GM19025 (cell line): Measurements from ENCODE around the gene MCAT.
A peak's percentile ranks its signal among the peaks of the same experiment; 100 is the strongest.
"Not testable (repeated sequence)": the region's sequence is repeated elsewhere in the genome, so short reads cannot be mapped to it uniquely, and the experiment has no call there.

Source experiments
- ATAC-seq: cut with Tn5 transposase; IDR thresholded peaks from one replicate; pipeline ENCODE4 v1.9.1; 2021; ENCODE audit warnings: mild to moderate bottlenecking, low read depth, moderate library complexity; ENCODE audit not compliant: unreplicated experiment

The MCAT gene

GRCh38 chr22:43128928-43129424, 14.2 kb downstream of the MCAT start:
- no peak for ATAC-seq

DNA sequence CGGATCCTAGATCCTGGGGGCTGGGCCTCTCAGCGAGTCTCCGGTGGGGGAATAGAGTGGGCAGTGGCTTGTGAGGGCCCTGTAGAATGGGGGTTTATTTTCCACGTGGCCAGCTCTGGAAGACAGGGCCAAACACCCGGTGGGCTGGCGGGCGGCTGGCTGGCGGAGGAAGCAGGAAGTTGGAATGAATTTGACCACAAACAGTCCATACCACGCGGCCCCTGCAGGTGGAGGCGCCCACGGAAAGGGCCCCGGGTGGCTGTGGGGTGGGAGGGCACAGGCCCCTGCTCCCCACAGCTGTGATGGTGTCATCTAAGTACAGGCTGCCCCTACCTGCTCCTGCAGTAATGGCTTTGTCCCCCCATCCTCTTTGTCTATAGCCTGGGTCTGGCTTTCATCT, 15.1 kb downstream of the MCAT start:
- no peak for ATAC-seq

GRCh38 chr22:43127166-43127908, 15.9 kb downstream of the MCAT start:
- ATAC-seq = no peak

GRCh38 chr22:43126501-43127165, 16.6 kb downstream of the MCAT start:
- ATAC-seq = no peak

DNA sequence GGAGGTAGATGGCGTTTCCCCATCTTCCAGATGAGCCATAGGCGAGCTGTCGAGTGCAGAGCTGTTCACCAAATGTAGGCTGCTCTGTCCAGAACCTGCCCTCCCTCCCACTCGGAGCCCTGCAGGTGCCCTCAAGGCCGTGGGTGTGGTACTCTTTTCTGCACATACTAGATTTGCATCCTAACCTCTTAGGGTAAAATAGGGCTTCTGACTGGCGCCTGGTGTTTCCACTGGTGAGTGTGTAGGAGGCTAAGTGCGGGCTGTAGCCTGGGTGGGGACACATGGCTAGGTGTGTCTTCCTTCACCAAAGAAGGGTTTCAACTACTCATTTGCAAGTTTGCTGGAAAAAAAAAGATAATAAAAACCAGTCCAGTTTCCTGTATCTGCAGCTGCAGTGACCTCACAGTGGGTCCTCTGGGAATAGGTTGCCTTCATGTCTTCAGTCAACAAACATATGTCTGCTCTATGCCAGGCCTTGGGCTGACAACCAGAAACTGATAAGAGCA, 24.2 kb downstream of the MCAT start:
- ATAC-seq = no peak

DNA sequence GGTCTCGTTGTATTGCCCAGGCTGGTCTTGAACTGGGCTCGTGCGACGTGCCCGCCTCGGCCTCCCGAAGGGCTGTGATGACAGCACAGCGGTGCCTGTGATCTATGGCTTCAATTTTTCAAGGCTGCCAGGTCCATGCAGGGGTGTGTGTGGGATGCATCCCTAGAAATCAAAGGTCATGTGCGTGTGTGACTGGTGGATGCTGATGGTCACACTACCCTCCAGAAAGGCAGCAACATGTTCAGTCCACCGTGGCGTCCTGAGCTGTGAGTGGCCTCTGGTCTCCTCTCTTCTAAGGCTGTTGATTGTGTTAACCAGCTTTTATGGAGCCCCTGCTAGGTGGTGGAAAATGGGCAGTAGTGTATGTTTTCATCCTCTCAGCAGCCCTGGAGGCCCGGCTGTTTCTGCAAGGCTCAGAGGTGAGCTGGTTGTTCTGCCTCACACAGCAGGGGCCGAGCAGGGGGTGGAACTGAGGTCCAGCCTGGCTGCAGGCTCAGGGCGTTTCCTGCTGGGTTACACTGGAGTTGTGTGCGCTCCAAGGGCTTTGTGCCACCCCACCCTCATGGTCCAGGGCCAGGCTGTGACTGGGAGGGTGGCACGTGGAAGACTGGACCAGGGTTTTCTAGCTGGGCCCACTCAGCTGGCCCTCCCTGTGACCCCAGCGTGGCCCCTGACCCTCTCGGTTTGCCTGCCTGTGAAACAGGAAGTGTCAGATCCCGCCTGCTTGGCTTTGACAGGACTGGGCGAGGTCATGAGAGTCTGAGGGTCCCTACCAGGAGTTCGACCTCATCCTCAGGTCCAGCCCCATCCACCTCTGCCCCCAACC, 25.0 kb downstream of the MCAT start:
- ATAC-seq = no peak

DNA sequence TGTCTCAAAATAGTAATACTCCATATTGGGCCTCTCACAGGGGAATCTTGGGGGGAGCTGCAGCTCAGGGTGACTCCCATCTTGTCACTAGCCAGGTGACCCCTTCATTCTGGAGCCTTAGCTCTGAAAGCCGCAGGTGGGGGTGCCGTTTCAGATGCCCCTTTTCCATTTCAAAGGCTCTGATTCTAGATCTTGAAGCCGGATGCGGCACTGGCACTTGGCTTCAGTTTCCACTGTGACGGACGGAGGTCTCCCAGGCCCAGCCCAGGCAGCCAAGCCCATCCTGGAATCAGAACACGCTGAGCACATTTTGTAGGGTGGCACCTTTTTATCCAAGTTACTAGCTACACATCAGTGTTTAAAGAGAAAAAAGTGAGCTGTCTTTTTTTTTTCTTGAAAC, 26.3 kb downstream of the MCAT start:
- ATAC-seq = no peak

DNA sequence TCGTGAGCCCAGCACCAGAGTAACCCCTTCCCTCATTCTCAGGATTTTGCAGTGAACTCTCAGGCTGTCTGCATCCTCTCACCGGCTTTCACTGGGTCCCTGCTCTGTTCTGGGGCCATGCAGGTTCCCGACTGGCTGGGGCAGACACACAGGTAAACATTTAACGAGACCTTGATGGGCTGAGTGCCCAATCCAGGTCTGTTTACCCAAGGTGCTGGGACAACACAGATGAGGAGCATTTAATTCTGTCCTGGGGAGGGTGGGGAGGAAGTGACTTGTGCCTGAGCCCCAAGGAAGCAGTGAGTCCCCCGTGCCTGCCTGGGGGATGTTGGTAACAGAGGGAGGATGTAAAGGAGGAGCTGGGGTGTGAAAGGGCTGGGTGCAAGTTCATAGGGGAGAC, 28.2 kb downstream of the MCAT start:
- ATAC-seq = no peak

GRCh38 chr22:43113526-43114251, 29.5 kb downstream of the MCAT start:
- no peak for ATAC-seq

DNA sequence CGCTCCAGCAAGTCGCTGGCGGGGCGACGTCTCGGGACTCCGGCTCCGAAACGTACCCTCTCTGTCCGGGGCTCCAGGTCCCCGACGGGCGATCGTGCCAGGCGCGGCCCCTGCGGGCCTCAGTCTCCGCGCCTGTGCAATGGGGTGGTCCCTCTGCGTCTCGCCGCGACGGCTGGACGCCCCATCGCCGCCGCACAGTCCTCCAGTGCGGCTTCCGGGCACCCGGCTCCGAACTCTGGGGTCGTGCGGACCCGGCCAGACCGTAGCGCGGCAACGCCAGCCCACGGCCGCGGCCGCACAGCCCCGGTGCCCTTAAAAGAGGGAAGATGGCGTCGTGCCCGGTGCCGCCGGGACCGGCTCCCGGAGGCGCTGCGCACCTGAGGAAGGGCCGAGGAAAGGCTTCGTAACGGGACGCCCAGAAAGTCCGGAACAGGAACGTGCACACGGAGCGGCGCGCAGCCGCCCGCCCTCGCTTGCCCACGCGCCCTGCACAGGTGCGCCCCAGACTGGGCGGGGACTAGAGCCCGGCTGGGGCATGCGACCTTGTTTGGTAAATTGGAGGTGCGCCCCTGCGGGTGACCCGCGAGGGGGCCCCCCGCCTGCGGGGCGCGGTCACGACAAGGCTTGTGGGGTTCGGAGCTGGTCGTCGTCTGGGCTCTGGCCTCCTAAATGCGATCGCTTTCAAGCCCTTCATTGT, 32.1 kb downstream of the MCAT start:
- peak; percentile 57 for ATAC-seq

- ATAC-seq = no peak
Observed at GRCh38 chr22:43110444-43110926, 32.7 kb downstream of the MCAT start, which contains the start of gene BIK. BIK (plus strand) TSS chr22:43110750; CDS start chr22:43124023, 13,273 bp downstream.

DNA sequence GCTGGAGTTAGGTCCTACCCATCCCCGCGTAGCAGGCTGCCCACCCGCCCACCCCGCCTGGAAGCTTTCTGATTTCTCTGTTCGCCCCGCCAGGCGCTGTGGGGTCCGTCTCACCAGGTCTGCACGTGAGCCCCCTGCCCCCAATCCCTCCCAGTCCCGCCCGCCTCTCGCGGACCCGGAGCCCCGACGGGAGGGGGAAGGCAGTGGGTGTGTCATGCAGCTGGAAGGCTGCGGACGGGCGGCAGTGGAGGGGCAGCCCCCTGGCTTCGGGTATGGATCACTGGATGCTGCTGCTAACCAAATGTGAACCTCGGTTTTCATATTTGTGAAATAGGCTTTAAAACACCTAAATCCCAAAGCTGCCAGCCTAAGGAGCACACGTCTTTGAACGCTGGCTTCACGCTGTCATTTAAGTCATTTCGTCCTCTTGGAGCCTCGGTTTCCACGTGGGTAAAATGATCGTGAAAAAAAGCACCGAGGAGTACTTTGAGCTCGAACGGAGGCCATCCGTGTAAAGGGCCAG, 33.2 kb downstream of the MCAT start:
- no peak for ATAC-seq

DNA sequence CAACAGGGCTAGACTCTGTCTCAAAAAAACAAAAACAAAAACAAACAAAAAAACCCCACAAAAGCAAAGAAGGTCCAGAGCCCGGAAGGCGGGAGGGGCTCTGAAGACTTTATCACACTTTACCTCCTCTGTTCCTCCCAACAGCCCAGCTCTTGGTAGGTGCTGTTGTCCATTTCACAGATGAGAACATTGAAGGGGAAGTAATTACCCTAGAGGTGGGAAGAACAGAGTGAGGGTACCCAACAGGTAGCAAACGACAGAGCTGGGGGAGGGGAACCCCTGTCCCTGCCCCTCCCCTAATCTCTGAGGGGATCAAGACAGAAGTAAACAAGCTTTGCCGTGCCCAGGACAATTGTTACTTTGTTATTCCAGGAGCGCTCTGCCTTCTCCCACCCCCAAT, 33.7 kb downstream of the MCAT start:
- no peak for ATAC-seq

GRCh38 chr22:43106302-43106701, 36.9 kb downstream of the MCAT start:
- no peak for ATAC-seq

- not testable (repeated sequence) for ATAC-seq
Observed at GRCh38 chr22:43104950-43105349, 38.2 kb downstream of the MCAT start.

GRCh38 chr22:43104056-43104625, 39.1 kb downstream of the MCAT start:
- not testable (repeated sequence) for ATAC-seq

DNA sequence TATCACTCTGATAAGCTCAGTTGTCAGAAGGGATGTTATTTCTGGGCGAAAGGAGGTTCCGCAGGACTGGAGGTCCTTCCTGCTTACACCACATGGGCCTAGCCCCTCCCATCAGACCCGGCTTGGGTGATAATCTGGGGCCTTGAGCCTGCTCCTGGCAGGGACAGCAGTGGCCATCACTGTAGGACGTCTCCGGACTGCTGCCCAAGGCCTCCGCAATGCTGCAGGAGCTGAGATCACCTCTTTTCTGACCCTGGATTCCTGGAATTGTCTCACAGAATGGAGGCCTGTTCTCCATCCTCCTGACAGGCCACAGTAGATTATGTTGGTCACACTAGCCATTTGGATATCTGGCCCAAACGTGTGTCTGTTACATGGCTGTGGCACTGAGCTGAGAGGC, 41.9 kb downstream of the MCAT start:
- ATAC-seq = no peak

DNA sequence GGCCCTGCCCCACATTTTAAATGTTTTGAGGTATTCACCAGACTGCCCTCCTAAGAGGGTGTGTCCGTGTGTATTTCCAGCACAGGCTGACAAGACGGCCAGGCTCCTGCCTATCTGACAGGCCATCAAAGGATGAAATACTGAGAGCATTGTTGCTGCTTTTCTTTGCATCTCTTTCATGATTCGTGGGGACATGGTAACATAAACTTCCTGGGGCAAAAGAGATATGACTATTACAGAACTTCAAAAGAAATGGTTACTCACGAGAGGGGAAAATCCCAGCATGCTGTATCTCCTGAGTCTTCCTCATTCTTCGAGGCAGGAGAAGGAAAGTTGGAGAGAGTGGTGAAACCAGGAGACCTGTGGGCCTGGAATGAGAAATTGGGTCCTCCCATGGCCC, 43.0 kb downstream of the MCAT start:
- no peak for ATAC-seq

DNA sequence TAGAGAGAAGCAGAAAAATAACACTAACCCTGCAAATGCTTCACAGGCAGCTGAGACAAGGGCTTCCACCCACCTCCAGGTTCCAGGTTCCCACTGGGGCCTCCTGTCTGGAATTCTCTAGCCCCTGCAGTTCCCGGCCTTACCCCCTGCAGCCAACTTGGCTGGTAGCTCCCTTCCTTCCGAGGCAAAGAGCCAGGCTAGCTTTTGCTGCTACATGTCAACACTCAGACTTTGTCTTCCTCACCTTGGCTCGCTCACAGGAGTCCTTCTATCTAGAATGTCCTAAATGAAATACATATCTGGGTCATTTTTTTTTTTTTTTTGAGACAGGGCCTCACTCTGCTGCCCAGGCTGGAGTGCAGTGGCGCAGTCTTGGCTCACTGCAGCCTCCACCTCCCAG, 44.1 kb downstream of the MCAT start:
- ATAC-seq = no peak
